Effector CD8-positive, alpha-beta T cell (primary cell): ENCODE data around the gene PTGR3.
"Not testable (repeated sequence)": the region's sequence is repeated elsewhere in the genome, so short reads cannot be mapped to it uniquely, and the experiment has no call there.

Source experiments
- DNase-seq: peaks from one replicate; lab custom pipeline; 2025; lab: John Stamatoyannopoulos, UW

The PTGR3 gene

GRCh38 chr18:75202696-75203365, 6.1 kb downstream of the PTGR3 start:
- DNase-seq = no peak

- DNase-seq = no peak
Measured at GRCh38 chr18:75201282-75202270, 7.4 kb downstream of the PTGR3 start.

- no peak for DNase-seq
Measured at GRCh38 chr18:75200605-75201280, 8.2 kb downstream of the PTGR3 start.

GRCh38 chr18:75200071-75200470, 8.9 kb downstream of the PTGR3 start:
- no peak for DNase-seq

- no peak for DNase-seq
Measured at GRCh38 chr18:75199327-75199726, 9.6 kb downstream of the PTGR3 start.

- no peak for DNase-seq
Measured at GRCh38 chr18:75198036-75198435, 10.9 kb downstream of the PTGR3 start.

- no peak for DNase-seq
Measured at GRCh38 chr18:75192899-75193298, 16.0 kb downstream of the PTGR3 start.

GRCh38 chr18:75189696-75190095, 19.2 kb downstream of the PTGR3 start:
- DNase-seq = no peak

GRCh38 chr18:75187702-75188101, 21.2 kb downstream of the PTGR3 start:
- not testable (repeated sequence) for DNase-seq

- DNase-seq = no peak
Measured at GRCh38 chr18:75185460-75185859, 23.5 kb downstream of the PTGR3 start.

- no peak for DNase-seq
Measured at GRCh38 chr18:75183973-75184493, 24.9 kb downstream of the PTGR3 start.

- DNase-seq = no peak
Measured at GRCh38 chr18:75183524-75183923, 25.4 kb downstream of the PTGR3 start.

GRCh38 chr18:75179819-75180600, 28.9 kb downstream of the PTGR3 start:
- DNase-seq = no peak

- DNase-seq = no peak
Measured at GRCh38 chr18:75178376-75178775, 30.6 kb downstream of the PTGR3 start.

GRCh38 chr18:75176849-75177248, 32.1 kb downstream of the PTGR3 start:
- DNase-seq = no peak

- DNase-seq = no peak
Measured at GRCh38 chr18:75173738-75174137, 35.2 kb downstream of the PTGR3 start.

- DNase-seq = no peak
Measured at GRCh38 chr18:75173125-75173432, 35.9 kb downstream of the PTGR3 start.

GRCh38 chr18:75172299-75173124, 36.4 kb downstream of the PTGR3 start:
- DNase-seq = no peak

GRCh38 chr18:75170916-75171315, 38.0 kb downstream of the PTGR3 start:
- no peak for DNase-seq

- no peak for DNase-seq
Measured at GRCh38 chr18:75170022-75170789, 38.7 kb downstream of the PTGR3 start.
